Endothelial cell of umbilical vein (primary cell): ENCODE results near the gene KCNN1. TPM values are rescaled to one million over a fixed set of nuclear protein-coding genes. Genes with fewer than 3 reads are reported as not detected.

Experiments used
- BruUV-seq: library from RNA; stranded (reverse); fragments of 400-500 nt; replicated peaks from 2 replicates; lab custom pipeline; 2021; lab: Mats Ljungman, UMichigan
- CTCF ChIA-PET: fragments of 300-600, 350-600 bp; sonication (Branson Sonifier 250); formaldehyde crosslinking; loops from one replicate; lab custom pipeline; 2021; ENCODE audit warnings: antibody characterized with exemption, inconsistent platforms; lab: Charles Lee
- POLR2A ChIA-PET: fragments of 300-600, 350-600 bp; sonication (Branson Sonifier 250); formaldehyde crosslinking; loops from one replicate; lab custom pipeline; 2021; ENCODE audit warnings: antibody characterized with exemption, inconsistent platforms; lab: Charles Lee
- DNase-seq: peaks from one replicate; pipeline ENCODE4 v3.0.0-alpha.2; 2011; ENCODE audit warnings: low read depth, low spot score
- FAIRE-seq: peaks from 2 replicates; lab custom pipeline; 2011; peaks lifted over from hg19 to GRCh38; lab: Jason Lieb, UNC
- H2AFZ ChIP-seq: 2 replicates; pipeline ENCODE4 v1.6.0; 2012; ENCODE audit warnings: low read depth, low read length, control low read depth, inconsistent platforms
- H3K27ac ChIP-seq: 2 replicates; pipeline ENCODE4 v1.5.1; 2011; ENCODE audit warnings: low read depth, mild to moderate bottlenecking, control low read depth, low read length, moderate library complexity; ENCODE audit not compliant: insufficient read depth
- H3K27me3 ChIP-seq, 2 experiments: 2 replicates each; pipeline versions ENCODE4 v1.6.0 to v1.6.1; 2011; ENCODE audit warnings: low read length in 2 of 2, mixed read lengths in 1 of 2; ENCODE audit not compliant: control insufficient read depth in 2 of 2, insufficient read depth in 2 of 2
- H3K36me3 ChIP-seq, 2 experiments: 2 replicates in 1 of 2; 3 replicates in 1 of 2; pipeline ENCODE4 v1.5.1; 2011; ENCODE audit warnings: low read length in 2 of 2, mild to moderate bottlenecking in 1 of 2, moderate library complexity in 1 of 2; ENCODE audit not compliant: control insufficient read depth in 2 of 2, insufficient read depth in 2 of 2; ENCODE audit errors: extremely low read depth in 1 of 2
- H3K4me1 ChIP-seq: 3 replicates; pipeline ENCODE4 v1.5.1; 2011; ENCODE audit warnings: mild to moderate bottlenecking, low read length; ENCODE audit not compliant: control insufficient read depth, insufficient read depth; ENCODE audit errors: extremely low read depth
- H3K4me2 ChIP-seq: 2 replicates; pipeline ENCODE4 v1.6.1; 2011; ENCODE audit warnings: low read length, control low read depth, mixed read lengths; ENCODE audit not compliant: insufficient read depth
- H3K4me3 ChIP-seq, 3 experiments: fragments of 200-600 bp in 1 of 3; sonication (generic), shearing (Covaris generic) in 1 of 3; replicated peaks in 1 of 3; 2 replicates each; pipeline ENCODE4 v1.5.1; 2011 to 2016; ENCODE audit warnings: control low read depth in 3 of 3, low read length in 3 of 3, mild to moderate bottlenecking in 2 of 3, inconsistent platforms in 1 of 3, low read depth in 1 of 3, moderate library complexity in 1 of 3; ENCODE audit not compliant: insufficient read depth in 1 of 3
- H3K79me2 ChIP-seq: 2 replicates; pipeline ENCODE4 v1.6.0; 2012; ENCODE audit warnings: low read length, inconsistent platforms; ENCODE audit not compliant: control insufficient read depth, insufficient read depth
- H3K9ac ChIP-seq: replicated peaks from 2 replicates; pipeline ENCODE3; 2011; ENCODE audit warnings: low read length, control low read depth; ENCODE audit not compliant: insufficient read depth; ENCODE audit errors: extremely low read depth
- H3K9me1 ChIP-seq: replicated peaks from 3 replicates; pipeline ENCODE4 v1.6.0; 2011; ENCODE audit warnings: mild to moderate bottlenecking, low read length; ENCODE audit not compliant: control insufficient read depth, insufficient read depth; ENCODE audit errors: extremely low read depth
- H3K9me3 ChIP-seq: replicated peaks from 2 replicates; pipeline ENCODE4 v1.5.1; 2012; ENCODE audit warnings: low read length, inconsistent platforms; ENCODE audit not compliant: control insufficient read depth, insufficient read depth
- H4K20me1 ChIP-seq: replicated peaks from 2 replicates; pipeline ENCODE3; 2011; ENCODE audit warnings: mild to moderate bottlenecking, low read length; ENCODE audit not compliant: control insufficient read depth, insufficient read depth; ENCODE audit errors: extremely low read depth
- EZH2 ChIP-seq: IDR thresholded peaks from 2 replicates; pipeline ENCODE4 v1.6.1; 2012; ENCODE audit warnings: borderline replicate concordance, low read depth, mild to moderate bottlenecking, moderate library complexity, low read length, inconsistent platforms; ENCODE audit not compliant: severe bottlenecking
- FOS ChIP-seq: IDR thresholded peaks from 2 replicates; pipeline ENCODE4 v1.6.1; 2011; ENCODE audit warnings: mild to moderate bottlenecking, low read length, moderate library complexity, borderline replicate concordance; ENCODE audit not compliant: insufficient read depth
- GATA2 ChIP-seq: IDR thresholded peaks from 2 replicates; pipeline ENCODE4 v1.7.0; 2011; ENCODE audit warnings: low read depth, mild to moderate bottlenecking, moderate library complexity, mixed read lengths, low read length; ENCODE audit not compliant: insufficient read length, insufficient read depth
- JUN ChIP-seq: IDR thresholded peaks from 2 replicates; pipeline ENCODE4 v1.6.1; 2011; ENCODE audit warnings: borderline replicate concordance, low read depth; ENCODE audit not compliant: insufficient read length, insufficient read depth
- MYC ChIP-seq: IDR thresholded peaks from one replicate; pipeline ENCODE4 v1.6.1; 2011; ENCODE audit warnings: mild to moderate bottlenecking, low read depth, low read length
- POLR2A ChIP-seq: IDR thresholded peaks from 2 replicates; pipeline ENCODE4 v1.6.1; 2012; ENCODE audit warnings: low read depth, mild to moderate bottlenecking, control low read depth, low read length
- POLR2AphosphoS5 ChIP-seq: IDR thresholded peaks from 2 replicates; pipeline ENCODE4 v1.6.1; 2012; ENCODE audit warnings: low read depth, mild to moderate bottlenecking, control low read depth, low read length, moderate library complexity; ENCODE audit not compliant: insufficient read depth
- dilution Hi-C: fragments of 300-500 bp; cut with MboI; formaldehyde crosslinking; loops from one replicate; pipeline ENCODE4 v1.15.0; 2019; ENCODE audit warnings: low sequenced_read_pairs; ENCODE audit not compliant: extremely low pct_ligation_motif_present
- intact Hi-C: fragments of 100-400 bp; cut with micrococcal nuclease; formaldehyde crosslinking; loops from one replicate; pipeline ENCODE4 v1.10.0; 2022
- polyA plus RNA-seq, 4 experiments: library from polyadenylated mRNA; depleted of rRNA in 3 of 4; stranded (reverse) in 3 of 4; unstranded in 1 of 4; fragments of >200 nt; gene quantifications; 2 replicates each; pipeline versions ENCODE4 v1.2.1 to v1.2.3, GENCODE V29; 2011 to 2012; ENCODE audit warnings: missing spikeins in 1 of 4
- total RNA-seq: library from RNA; stranded (reverse); gene quantifications from 2 replicates; pipeline ENCODE4 v1.2.3, GENCODE V29; 2021
- TF ChIP-seq, protein P1 (sequence below), 2 donors: IDR thresholded peaks; 1 replicate in 1 of 2; 2 replicates in 1 of 2; pipeline ENCODE4 v1.5.1; 2011; ENCODE audit warnings: low read length in 2 of 2, mild to moderate bottlenecking in 2 of 2, moderate library complexity in 2 of 2, control low read depth in 1 of 2, inconsistent platforms in 1 of 2, low read depth in 1 of 2; ENCODE audit not compliant: insufficient read depth in 1 of 2; ENCODE audit errors: extremely low read depth in 1 of 2
- TF ChIP-seq, protein P2 (sequence below): IDR thresholded peaks from 2 replicates; pipeline ENCODE4 v1.6.1; 2011; ENCODE audit not compliant: insufficient read depth, insufficient read length

Gene KCNN1
- total and polyA plus RNA-seq, 2 donors (not counting 3 experiments of a cell fraction or from before 2014, with no cell fraction given): 0.18 to 0.80 TPM

DNA sequence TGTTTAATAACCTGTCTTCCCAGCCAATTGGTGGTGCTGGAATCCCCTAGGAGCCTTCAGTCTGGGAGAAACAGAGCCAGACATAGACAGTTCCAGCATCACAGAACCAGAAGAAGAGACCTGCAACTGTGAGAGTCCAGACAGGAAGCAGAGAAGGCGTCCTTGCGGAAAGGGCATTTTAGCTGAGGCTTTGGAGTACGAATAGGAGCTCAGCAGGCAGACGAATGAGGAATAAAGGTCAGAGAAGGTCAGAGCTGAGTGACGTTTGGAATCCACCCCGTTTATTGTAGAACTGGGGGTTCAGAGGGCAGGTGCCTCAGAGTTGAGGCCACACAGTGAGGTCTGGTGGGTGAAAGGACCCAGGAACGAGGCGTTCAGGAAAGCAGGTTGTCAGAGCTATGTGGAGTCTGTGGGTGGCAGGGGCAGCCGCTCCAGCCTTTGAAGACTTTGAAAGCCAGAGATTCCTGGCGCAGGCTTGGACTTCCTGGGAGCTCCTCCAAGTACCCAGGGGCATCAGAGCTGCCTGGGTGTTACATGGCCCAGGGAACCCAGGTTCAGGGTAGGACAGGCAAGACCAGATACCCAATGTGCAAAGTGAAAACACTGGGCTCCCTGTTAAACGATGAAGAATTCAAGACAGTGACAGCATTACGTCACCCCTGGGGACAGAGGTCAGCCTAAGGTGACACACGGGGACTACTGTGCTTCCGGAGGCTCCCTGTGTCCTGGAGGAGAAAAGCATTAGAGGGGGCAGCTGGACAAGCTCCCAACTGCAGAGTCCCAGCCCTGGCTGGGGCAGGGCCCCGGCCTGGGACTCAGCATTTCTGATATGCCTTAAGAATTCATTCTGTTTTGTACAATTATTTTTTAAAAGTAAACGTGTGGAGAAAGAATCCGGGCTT is 46.6 kb downstream of the KCNN1 start:
- peaks cover under 1% of the 10 kb centered on the region for H3K79me2 ChIP-seq
- no peak overlapping the region for H3K4me2 ChIP-seq
- H3K9me3 ChIP-seq: no peaks in the 10 kb centered on the region
- FAIRE-seq (no peak), DNase-seq (no peak)
- H3K36me3 ChIP-seq: peaks cover 0 to 30% of the 10 kb centered on the region in 2 experiments
- no peak overlapping the region for H3K9ac ChIP-seq
- dilution Hi-C loops: no loop called here
- no peak overlapping the region for H3K4me3 ChIP-seq
- no peak overlapping the region for H3K27ac ChIP-seq
- no peaks in the 10 kb centered on the region for H3K9me1 ChIP-seq
- H4K20me1 ChIP-seq: no peaks in the 10 kb centered on the region
- ChIA-PET CTCF (interaction anchor here (1.3 kb wide), 1 partner anchor 45 kb away, joined by 3 read pairs; no protein-coding TSS in a partner anchor), POLR2A (no interaction called here)
- BruUV-seq: no TSS peak
- intact Hi-C loops: no loop called here
- H3K4me1 ChIP-seq: peaks cover 11% of the 10 kb centered on the region
- TF ChIP-seq FOS (no peak), EZH2 (no peak), JUN (no peak), MYC (no peak), POLR2A (no peak), POLR2AphosphoS5 (no peak), GATA2 (no peak)
- TF ChIP-seq, protein P1, sequence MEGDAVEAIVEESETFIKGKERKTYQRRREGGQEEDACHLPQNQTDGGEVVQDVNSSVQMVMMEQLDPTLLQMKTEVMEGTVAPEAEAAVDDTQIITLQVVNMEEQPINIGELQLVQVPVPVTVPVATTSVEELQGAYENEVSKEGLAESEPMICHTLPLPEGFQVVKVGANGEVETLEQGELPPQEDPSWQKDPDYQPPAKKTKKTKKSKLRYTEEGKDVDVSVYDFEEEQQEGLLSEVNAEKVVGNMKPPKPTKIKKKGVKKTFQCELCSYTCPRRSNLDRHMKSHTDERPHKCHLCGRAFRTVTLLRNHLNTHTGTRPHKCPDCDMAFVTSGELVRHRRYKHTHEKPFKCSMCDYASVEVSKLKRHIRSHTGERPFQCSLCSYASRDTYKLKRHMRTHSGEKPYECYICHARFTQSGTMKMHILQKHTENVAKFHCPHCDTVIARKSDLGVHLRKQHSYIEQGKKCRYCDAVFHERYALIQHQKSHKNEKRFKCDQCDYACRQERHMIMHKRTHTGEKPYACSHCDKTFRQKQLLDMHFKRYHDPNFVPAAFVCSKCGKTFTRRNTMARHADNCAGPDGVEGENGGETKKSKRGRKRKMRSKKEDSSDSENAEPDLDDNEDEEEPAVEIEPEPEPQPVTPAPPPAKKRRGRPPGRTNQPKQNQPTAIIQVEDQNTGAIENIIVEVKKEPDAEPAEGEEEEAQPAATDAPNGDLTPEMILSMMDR (IDR thresholded peaks at IDR 0.05; ENCODE audit: extremely low read depth in 1 of 2, insufficient read depth in 1 of 2, low read depth in 1 of 2, low read length in 2 of 2): no peak
- TF ChIP-seq, protein P2, sequence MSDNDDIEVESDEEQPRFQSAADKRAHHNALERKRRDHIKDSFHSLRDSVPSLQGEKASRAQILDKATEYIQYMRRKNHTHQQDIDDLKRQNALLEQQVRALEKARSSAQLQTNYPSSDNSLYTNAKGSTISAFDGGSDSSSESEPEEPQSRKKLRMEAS: no peak
- H3K27me3 ChIP-seq: no peaks in the 10 kb centered on the region
- H2AFZ ChIP-seq: no peak overlapping the region
